Stimulated activated naive CD8-positive, alpha-beta T cell treated with anti-CD3 and anti-CD28 coated beads, Interleukin-15, Interleukin-2, amounts not matched to agents 100 U/mL and 50 U/mL, for 24 hours (primary cell): ENCODE results near the gene MYO1A.
"Not testable (repeated sequence)": the region's sequence is repeated elsewhere in the genome, so short reads cannot be mapped to it uniquely, and the experiment has no call there.

Experiments
- ATAC-seq: fragments of 150-1000 bp; cut with Tn5 transposase; one replicate; pipeline ENCODE4 v1.10.0; 2021
- DNase-seq: peaks from one replicate; pipeline ENCODE4 v3.0.0; 2021

The MYO1A gene

GRCh38 chr12:57087010-57087690 is 37.2 kb upstream of the MYO1A start:
- DNase-seq = peak; percentile 97
- ATAC-seq = peak; percentile 45

DNA sequence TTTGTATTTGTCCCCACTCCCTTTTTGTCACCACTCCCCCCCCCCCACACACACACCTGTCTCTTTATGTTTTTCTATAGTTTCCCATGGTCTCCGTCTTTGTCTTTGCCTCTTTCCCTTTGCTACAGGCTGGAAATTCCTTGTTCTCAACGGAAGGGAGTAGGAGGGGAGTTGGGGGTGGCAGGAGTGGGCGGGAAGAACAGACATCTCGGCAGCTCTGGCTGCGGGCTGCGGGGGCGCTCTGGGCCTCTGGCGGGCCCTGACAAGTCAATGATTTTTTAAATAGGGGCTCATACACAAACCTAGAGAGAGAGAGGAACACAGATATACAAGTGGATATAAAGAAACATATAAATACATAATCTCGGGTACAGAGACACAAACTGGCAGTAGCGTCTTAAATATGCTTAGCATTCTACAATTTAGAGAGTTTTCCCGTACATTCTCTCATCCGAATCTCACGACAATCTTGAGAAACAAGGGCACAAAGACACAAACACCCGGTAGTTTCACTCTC is 36.6 kb upstream of the MYO1A start:
- ATAC-seq (no peak), DNase-seq (peak; percentile 69)

- ATAC-seq (no peak), DNase-seq (peak; percentile 65)
Observed at GRCh38 chr12:57085999-57086492, 36.1 kb upstream of the MYO1A start.

DNA sequence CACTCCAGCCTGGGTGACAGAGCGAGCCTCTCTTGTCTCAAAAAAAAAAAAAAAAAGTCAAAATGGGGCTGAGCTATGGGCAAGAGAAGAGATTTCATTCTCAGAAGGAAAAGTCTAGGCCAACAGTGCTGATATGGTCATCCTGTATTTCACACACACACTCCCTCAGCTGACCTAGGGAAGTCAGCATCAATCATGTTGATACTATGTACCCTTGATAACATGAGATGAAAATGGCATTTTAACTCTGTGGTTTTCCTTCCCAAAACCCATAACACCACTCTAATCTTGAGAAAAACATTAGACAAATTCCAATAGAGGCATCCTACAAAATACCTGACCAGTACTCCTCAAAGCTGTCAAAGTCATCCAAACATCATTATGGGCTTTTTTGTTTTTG is 30.9 kb upstream of the MYO1A start:
- DNase-seq (no peak), ATAC-seq (no peak)

DNA sequence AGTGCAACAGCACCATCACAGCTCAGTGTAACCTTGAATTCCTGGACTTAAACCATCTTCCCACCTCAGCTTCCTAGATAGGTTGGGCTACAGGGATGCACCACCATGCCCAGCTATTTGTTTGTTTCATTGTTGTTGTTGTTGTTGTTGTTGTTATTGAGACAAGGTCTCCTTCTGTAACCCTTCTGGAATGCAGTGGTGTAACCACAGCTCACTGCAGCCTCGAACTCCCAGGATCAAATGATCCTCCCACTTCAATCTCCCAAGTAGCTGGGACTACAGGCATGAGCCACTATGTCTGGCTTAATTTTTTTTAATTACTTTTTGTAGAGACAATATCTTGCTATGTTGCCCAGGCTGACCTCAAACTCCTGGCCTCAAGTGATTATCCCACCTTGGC is 29.9 kb upstream of the MYO1A start:
- ATAC-seq (no peak), DNase-seq (no peak)

DNA sequence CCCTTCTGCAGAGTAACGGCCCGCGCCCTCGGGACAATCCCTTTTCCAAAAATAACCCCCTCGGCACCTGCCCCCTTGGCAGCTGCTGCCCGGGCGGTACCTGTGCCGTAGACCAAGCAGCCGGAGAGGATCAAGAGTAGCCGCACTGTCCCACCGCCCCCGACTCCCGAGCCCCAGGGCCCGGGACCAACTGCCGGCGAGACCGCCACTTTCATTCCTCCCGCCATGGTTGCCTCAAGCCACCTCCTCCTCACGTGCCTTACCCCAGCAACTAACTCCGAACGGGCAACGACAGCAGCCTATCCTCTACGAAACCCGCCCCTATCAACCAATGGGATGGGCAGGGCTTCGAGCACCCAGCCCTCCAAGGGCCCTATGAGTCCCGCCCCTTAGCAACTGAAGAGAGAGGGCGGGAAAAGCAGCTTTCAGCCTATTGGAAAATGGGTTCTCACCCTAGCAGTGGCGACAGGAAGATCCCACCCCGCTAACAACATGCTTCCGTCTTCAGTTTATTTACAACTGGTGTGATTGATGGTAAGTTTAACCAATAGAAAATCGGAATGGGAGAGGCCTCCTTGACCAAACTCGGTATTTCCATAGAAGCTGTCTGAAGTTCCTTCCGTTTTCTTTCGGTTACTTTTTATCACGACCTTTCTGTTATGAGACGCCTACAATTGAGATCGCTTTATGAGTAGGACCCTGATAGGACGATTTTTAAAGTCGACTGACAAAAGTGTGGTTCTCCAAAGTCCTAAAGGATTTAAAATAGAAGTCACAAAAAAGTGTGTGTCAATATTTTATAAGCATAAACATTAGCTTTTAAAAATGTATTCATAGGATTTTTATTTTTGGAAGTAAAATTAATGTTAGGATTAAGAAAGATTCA is 28.8 kb upstream of the MYO1A start, which contains the start of gene NEMP1:
Gene NEMP1, minus strand, starts transcription at position 273 of the 886 bp plus-strand sequence. Its CDS starts 46 bp downstream, at position 227.
- ATAC-seq (peak; percentile 99), DNase-seq (peak; percentile 94)

- ATAC-seq, DNase-seq: not testable (repeated sequence)
Observed at GRCh38 chr12:57073566-57074450, 23.9 kb upstream of the MYO1A start.

DNA sequence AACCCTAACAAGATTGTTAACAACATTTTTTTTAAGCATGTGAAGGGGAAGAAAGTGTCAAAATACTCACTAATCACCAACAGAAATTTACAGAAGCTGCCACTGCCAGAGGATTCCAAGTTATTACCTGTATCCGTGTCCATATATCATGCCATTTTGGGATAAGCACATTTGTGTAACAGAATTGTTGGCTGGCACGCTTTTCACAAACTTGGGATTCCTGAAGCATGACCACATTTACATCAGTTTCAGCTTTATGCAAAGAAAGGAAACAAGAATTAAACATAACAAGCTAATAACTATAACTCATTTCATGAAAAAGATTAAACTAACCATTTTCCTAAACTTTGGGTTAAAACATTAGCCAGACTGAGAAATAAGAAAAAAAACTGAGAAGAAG is 22.7 kb upstream of the MYO1A start:
- ATAC-seq (no peak), DNase-seq (no peak)

DNA sequence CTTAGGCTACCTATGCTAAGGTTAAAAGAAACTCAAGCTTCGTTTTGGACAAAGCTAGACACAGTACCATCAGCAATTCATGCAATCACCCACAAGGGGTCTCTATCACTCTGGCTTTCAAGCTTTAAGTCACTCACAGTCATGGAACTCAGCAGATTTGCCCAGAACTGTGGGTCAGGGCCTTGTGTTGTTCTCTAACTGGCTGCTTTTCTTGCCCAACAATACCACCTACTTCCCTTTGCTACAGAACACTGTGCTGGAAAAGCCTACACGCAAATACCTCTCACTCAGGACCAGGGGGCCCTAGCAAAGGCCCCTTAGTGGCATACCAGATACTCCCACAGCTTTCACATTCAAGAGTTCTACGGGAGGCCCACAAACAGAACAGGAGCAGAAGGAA is 19.6 kb upstream of the MYO1A start:
- DNase-seq (peak; percentile 49), ATAC-seq (peak; percentile 84)

GRCh38 chr12:57066245-57066644 is 16.3 kb upstream of the MYO1A start:
- DNase-seq (no peak), ATAC-seq (no peak)

GRCh38 chr12:57063991-57064685 is 14.2 kb upstream of the MYO1A start:
- DNase-seq = peak; percentile 53
- peak; percentile 81 for ATAC-seq

- DNase-seq (no peak), ATAC-seq (no peak)
Observed at GRCh38 chr12:57058454-57058853, 8.5 kb upstream of the MYO1A start.

GRCh38 chr12:57057067-57057751 is 7.3 kb upstream of the MYO1A start:
- ATAC-seq = no peak
- no peak for DNase-seq

GRCh38 chr12:57055824-57056223 is 5.9 kb upstream of the MYO1A start:
- no peak for DNase-seq
- ATAC-seq = no peak

DNA sequence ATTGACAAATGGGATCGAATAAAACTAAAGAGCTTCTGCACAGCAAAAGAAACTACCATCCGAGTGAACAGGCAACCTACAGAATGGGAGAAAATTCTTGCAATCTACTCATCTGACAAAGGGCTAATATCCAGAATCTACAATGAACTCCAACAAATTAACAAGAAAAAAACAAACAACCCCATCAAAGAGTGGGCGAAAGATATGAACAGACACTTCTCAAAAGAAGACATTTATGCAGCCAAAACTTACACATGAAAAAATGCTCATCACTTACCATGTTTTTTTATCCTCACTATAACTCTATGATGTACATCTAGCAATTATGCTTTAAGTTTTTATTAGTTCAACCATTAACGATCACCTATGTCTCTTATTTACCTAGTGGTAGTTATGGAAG is 4.0 kb upstream of the MYO1A start:
- not testable (repeated sequence) for ATAC-seq, DNase-seq

GRCh38 chr12:57053146-57053545 is 3.2 kb upstream of the MYO1A start:
- DNase-seq, ATAC-seq: not testable (repeated sequence)

- DNase-seq (no peak), ATAC-seq (no peak)
Observed at GRCh38 chr12:57051011-57051410, 1.1 kb upstream of the MYO1A start.

- DNase-seq (no peak), ATAC-seq (no peak)
Observed at GRCh38 chr12:57049119-57049446, 846 bp downstream of the MYO1A start.

- ATAC-seq (no peak), DNase-seq (no peak)
Observed at GRCh38 chr12:57048423-57049118, 1.4 kb downstream of the MYO1A start.

GRCh38 chr12:57047981-57048380 is 1.9 kb downstream of the MYO1A start:
- DNase-seq (no peak), ATAC-seq (no peak)
